Bronchial epithelial cell (primary cell): ENCODE measurements around the gene CNTN3. TPM values are rescaled to one million over a fixed set of nuclear protein-coding genes. Genes with fewer than 3 reads are reported as not detected.

ENCODE experiments used
- DNase-seq: peaks from one replicate; pipeline ENCODE4 v3.0.0-alpha.2; 2010; ENCODE audit warnings: low read depth
- FAIRE-seq: peaks from 2 replicates; lab custom pipeline; 2011; peaks lifted over from hg19 to GRCh38; lab: Jason Lieb, UNC
- H3K27me3 ChIP-seq: 2 replicates; pipeline ENCODE4 v1.5.1; 2011; ENCODE audit warnings: low read length; ENCODE audit not compliant: control insufficient read depth, insufficient read depth
- H3K36me3 ChIP-seq: 2 replicates; pipeline ENCODE4 v1.5.1; 2011; ENCODE audit warnings: low read length; ENCODE audit not compliant: control insufficient read depth, insufficient read depth
- H3K4me3 ChIP-seq: 2 replicates; pipeline ENCODE4 v1.5.1; 2011; ENCODE audit warnings: mild to moderate bottlenecking, low read depth, low read length, control low read depth
- total RNA-seq: library from RNA; depleted of rRNA; stranded (reverse); fragments of >200 nt; gene quantifications from 2 replicates; pipeline ENCODE4 v1.2.1, GENCODE V29; 2014
- TF ChIP-seq, protein P1 (sequence below): IDR thresholded peaks from 2 replicates; pipeline ENCODE4 v1.5.1; 2011; ENCODE audit warnings: mild to moderate bottlenecking, moderate library complexity, low read length, control low read depth, inconsistent platforms; ENCODE audit not compliant: insufficient read depth, severe bottlenecking

CNTN3 gene
- total RNA-seq, 1 donor from 2014 or later: 1.1 TPM

DNA sequence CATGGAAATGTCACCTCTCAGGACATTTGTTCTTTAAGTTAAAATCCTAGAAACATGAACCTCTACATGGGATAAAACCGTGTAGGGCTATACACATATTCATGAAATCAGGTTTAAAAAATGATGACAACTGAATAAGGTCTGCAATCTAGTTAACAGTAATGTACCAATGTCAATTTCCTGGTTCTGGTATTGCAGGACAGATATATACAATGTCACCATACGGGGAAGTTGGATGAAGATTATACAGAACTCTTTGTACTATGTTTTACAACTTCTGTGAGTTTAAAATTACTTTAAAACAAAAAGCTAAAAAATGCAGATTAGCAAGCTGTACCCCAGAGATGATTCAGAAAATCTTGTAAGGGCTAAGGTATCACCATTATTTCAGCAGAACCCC lies 6.7 kb downstream of the CNTN3 start:
- Histone ChIP-seq H3K27me3 (no peaks in the 10 kb centered on the region), H3K36me3 (no peaks in the 10 kb centered on the region), H3K4me3 (no peak overlapping the region)
- no peak for DNase-seq
- TF ChIP-seq, protein P1, sequence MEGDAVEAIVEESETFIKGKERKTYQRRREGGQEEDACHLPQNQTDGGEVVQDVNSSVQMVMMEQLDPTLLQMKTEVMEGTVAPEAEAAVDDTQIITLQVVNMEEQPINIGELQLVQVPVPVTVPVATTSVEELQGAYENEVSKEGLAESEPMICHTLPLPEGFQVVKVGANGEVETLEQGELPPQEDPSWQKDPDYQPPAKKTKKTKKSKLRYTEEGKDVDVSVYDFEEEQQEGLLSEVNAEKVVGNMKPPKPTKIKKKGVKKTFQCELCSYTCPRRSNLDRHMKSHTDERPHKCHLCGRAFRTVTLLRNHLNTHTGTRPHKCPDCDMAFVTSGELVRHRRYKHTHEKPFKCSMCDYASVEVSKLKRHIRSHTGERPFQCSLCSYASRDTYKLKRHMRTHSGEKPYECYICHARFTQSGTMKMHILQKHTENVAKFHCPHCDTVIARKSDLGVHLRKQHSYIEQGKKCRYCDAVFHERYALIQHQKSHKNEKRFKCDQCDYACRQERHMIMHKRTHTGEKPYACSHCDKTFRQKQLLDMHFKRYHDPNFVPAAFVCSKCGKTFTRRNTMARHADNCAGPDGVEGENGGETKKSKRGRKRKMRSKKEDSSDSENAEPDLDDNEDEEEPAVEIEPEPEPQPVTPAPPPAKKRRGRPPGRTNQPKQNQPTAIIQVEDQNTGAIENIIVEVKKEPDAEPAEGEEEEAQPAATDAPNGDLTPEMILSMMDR: no peak
- no peak for FAIRE-seq

DNA sequence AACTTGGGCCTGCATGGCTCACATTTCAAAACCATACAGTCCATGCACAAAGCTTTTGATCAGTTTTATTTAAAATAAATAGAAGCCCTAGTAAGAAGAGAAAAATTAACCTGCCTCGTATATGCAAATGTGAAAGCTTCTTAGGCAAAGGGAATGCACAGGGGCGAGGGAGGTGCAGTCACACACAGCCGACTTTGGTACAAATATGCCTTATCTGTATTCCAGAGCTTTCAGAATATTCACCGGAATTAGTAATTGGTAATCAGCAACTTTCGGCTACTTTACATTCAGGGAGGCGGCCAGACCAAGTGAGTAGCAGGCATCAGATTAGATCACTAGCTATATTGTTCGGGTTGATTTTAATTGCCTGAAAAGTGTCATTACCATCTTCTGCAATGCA lies 7.5 kb downstream of the CNTN3 start:
- Histone ChIP-seq H3K4me3 (no peak overlapping the region), H3K27me3 (no peaks in the 10 kb centered on the region), H3K36me3 (no peaks in the 10 kb centered on the region)
- FAIRE-seq (no peak), DNase-seq (no peak)
- TF ChIP-seq, protein P1: no peak

DNA sequence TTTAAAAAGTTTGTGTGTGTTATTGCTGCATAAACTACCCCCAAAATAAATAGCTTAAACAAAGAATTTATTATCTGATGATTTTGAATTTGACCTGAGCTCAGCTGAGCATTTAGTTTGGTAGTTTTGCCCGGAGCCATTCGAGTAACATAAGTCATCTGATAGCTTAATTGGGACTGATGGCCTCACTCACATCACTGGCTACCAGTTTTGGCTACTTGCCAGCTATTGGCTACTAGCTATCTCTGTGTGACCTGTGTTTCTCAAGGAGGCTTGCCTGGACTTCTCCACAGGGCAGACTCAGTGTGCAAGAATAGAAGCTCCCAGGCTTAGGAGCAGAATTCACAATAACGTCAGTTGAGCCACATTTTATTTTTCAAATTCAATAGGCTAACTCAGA lies 9.0 kb downstream of the CNTN3 start:
- FAIRE-seq (no peak), DNase-seq (peak; percentile 6)
- TF ChIP-seq, protein P1: no peak
- H3K4me3 ChIP-seq: no peak overlapping the region
- H3K27me3 ChIP-seq: no peaks in the 10 kb centered on the region
- no peaks in the 10 kb centered on the region for H3K36me3 ChIP-seq

DNA sequence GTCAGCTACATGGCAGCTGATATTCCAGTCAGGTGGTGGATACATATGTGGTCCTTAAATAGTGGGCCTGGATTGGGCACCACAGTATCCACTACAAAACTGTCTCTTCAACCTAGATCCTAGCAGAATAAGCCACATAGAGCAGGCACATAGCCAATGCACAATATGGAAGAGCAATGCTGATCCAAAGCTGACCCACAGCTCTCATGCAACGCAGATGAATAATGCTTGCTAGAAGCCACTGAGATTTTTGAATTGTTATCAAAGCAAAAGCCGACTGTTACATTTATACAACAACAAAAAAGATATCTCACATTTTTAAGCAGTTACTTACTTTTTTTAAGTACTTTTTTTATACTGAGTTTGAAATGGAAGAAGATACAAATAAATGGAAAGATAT lies 11.2 kb downstream of the CNTN3 start:
- no peaks in the 10 kb centered on the region for H3K27me3 ChIP-seq
- no peak overlapping the region for H3K4me3 ChIP-seq
- FAIRE-seq (no peak), DNase-seq (no peak)
- TF ChIP-seq, protein P1: no peak
- no peaks in the 10 kb centered on the region for H3K36me3 ChIP-seq

DNA sequence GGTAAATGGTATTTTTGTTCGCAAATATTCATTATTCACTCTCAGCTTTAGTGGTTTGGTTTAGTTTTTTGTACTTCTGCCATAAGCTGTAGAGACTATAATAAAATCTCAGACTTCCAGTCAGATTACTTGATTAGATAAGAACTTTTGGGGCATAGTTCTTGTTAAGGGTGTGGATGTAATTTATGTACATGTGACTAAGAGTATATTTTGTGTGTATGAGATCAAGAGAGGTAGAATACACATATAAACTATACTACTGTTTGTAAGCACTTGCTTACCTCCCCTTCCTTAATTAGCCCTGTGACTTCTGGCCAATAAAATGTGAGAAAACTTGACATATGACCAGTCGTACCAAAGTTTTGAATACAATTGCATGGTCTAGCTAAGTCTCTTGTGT lies 12.0 kb downstream of the CNTN3 start:
- DNase-seq (no peak), FAIRE-seq (no peak)
- no peaks in the 10 kb centered on the region for H3K27me3 ChIP-seq
- TF ChIP-seq, protein P1: no peak
- H3K36me3 ChIP-seq: no peaks in the 10 kb centered on the region
- no peak overlapping the region for H3K4me3 ChIP-seq

DNA sequence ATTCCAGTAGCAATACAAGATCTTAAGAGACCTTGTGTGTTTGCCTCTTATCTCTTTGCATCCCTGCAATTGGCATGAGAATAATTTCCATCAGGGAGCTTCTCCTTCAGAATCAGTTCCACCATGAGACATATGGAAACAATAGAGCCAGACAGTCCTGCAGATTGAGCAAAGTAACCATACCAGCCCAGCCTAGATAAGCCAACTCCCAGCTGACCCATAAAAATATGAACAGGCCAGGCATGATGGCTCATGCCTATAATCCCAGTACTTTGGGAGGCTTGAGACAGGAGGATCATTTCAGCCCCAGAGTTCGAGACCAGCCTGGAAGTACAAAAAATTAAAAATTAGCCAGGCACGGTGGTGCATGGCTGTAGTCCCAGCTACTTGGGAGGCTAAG lies 12.7 kb downstream of the CNTN3 start:
- Histone ChIP-seq H3K36me3 (no peaks in the 10 kb centered on the region), H3K4me3 (no peak overlapping the region), H3K27me3 (no peaks in the 10 kb centered on the region)
- FAIRE-seq: no peak
- TF ChIP-seq, protein P1: no peak
- DNase-seq: no peak
